Activated T-cell treated with anti-CD3 and anti-CD28 coated beads, Interleukin-2, amount 50 U/mL, for 48 hours (primary cell): ENCODE data around the gene SLC44A1.
A peak's percentile ranks its signal among the peaks of the same experiment; 100 is the strongest.

Source experiments
- DNase-seq, 2 experiments: peaks; one replicate each; pipeline ENCODE4 v3.0.0-alpha.2; 2020

Gene SLC44A1

GRCh38 chr9:105438141-105438806 lies 193.8 kb downstream of the SLC44A1 start:
- DNase-seq, result no peak

DNA sequence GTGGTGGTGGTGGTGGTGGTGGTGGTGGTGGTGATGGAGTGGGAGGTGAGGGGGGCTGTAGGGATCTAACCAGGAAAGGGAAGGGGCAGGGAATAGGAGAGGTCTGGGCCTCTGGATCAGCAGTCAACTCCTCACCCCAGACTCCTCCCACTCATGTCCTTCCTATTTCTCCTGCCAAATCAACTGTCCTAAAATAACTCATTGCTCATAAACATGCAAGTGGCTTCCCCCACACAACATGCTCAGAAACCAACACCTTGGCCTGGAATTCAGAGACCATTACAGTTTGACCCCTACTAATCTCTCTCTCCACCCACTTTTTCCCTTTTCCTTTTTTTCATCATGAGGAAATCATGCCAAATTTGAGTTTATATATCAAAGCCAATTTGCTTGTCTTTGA lies 195.0 kb downstream of the SLC44A1 start:
- DNase-seq, result no peak

DNA sequence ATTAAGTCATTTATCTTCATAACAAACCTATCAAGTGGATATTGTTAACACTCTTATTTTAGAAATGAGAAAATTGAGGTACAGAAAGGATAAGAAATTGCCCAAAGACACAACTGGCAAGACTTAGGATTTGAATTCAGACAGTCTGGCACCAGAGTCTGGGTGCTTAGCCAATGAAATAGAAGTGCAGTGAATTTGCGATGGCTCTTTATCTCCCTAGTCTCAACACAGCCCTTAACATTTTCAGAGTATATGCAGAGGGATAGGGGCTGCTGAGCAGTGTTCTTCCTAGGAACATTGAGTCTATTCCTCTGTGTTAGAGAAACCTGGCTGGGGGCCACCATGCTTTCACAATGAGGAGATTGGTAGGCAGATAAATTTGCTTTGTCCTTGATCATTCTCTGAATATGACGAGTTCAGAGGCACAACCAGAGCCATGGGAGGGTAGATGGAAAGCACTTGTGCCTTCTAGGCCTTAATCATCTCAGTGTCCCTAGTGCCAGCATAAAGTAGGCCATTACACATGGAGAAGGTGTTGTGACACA lies 197.2 kb downstream of the SLC44A1 start:
- DNase-seq, result no peak

GRCh38 chr9:105443121-105443520 lies 198.7 kb downstream of the SLC44A1 start:
- DNase-seq, result no peak

DNA sequence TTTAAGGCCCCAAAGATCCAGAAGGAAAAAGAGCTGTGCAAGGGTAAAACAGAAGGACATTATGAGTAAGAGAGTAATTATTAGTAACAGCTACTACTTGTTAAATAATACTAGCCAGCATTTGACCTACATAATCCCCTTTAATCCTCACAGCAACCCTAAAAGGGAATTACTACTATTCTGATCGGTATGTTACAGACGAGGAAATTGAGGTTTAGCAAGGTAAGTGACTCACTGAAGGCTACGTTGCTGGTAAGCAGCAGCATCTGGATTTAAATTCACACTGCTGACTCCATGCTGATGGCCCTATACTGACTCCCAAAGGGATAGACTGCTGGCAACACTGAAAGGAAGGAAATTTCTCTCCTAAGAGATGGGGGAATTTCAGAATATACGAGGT lies 199.7 kb downstream of the SLC44A1 start:
- no peak for DNase-seq

DNA sequence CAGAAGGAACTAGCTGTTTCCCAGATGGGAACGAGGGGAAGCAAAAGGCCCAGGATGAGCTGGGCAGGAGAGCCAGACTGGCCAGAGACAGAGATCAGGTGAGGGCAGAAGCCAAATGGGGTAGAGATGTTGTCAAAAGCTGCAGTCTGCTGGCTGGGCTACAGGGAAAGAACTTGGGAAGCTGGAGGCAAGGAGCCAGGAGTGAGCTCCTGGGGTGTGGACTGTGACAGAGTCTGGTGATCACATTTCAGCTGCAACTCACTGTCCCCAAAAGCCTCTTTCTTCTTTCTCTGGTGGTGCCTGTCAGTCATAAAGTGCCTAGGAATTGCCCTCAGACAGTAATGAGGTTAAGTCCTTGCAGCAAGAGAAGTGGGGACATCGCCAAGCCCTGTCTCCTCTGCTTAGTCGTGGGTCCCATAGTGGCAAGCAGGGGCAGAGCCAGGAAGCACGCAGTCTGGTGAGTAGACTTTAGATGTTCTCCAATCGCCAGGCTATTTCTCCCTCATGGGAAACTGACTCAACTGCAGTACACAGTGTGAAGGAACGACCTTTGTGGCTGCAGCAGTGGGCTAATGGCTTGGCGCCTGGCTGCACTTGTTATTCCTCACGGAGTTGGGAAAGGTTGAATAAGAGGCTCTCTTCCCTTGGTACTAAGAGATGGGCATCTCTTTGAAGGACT lies 200.9 kb downstream of the SLC44A1 start:
- no peak for DNase-seq

GRCh38 chr9:105447386-105447813 lies 202.9 kb downstream of the SLC44A1 start:
- no peak for DNase-seq

DNA sequence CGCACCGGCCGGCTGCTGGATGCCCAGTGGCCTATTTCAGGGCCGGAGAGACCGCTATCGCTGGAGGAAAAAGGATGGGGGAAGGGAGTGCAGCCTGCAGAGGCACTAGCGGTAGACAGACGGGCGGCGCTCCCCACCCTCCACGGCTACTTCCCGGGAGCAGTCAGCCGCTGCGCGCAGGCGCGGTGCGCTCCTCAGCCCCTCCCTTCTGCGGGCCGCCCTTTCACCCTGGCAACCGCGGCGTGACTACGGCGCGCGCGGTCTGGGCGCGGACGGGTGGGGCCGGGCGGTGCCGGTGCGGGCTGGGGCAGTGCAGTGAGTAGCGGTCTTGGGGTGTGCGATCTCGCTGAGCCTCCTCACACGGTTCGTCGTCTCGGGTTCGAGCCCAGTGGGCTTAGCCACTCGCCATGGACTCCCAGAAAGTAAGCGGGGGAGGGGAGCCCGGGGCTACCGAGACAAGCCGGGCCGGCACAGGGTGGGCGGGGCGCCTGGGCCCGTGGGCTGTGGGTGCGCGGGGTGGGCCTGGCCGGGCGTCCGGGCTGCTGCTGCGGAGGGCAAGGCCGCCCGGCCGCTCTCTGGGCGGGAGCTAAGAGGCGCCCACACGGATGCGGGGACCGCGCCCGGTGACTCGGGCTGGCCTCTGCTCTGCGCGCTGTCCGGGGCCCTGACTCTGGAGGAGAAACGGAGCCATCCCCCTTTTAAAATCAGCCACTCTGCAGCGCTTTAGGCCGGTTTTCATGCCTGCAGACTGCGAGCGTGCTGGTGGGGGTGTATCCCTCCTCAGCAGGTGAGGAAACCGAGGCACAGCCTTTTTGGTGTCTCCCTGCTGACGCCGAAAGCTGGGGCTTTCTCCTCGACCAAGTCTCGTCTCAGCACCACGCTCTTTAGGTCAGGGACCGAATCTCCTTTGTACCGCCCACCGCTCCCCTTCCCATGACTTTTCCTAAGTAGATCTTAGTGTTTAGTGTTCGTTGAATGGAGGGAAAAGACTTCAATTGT lies 203.7 kb downstream of the SLC44A1 start, which contains the start of gene FSD1L:
Gene FSD1L, plus strand, starts transcription at position 221 of the 999 bp plus-strand sequence. Its CDS starts 187 bp downstream, at position 408.
- DNase-seq, result peak; percentile 87 to 90

- DNase-seq, result no peak
These were observed 204.6 kb downstream of the SLC44A1 start for GRCh38 chr9:105449081-105449480.

GRCh38 chr9:105452185-105452584 lies 207.7 kb downstream of the SLC44A1 start:
- no peak for DNase-seq

DNA sequence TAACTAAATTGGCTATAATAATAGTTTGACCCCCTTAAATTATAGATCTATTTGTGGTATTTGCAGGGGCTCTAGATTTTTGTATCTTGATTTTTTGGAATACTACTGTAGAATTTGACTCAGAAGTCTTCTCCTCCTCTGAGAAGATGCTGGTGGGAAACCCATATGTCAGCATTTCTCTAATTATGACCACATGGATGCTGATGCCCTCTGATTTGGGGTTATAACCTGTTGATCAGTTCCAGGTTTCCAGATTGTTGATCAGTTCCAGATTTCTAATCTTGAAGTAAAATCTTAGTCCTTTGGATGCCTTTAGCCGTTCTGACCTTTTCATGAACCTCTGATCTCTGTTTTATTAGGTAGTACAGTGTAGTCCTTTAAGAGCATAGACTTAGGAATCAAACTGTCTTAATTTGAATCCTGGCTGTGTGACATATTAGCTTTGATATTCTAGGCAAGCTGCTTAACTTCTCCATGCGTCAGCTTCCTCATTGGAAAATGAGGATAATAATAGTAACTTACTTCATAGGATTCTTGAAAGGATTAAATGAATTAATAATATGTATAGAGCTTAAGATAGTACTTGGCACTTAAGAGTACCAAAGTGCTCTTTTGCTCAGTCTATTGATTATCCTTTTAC lies 211.5 kb downstream of the SLC44A1 start:
- DNase-seq, result no peak

- DNase-seq, result no peak
These were observed 213.3 kb downstream of the SLC44A1 start for GRCh38 chr9:105457560-105458294.

DNA sequence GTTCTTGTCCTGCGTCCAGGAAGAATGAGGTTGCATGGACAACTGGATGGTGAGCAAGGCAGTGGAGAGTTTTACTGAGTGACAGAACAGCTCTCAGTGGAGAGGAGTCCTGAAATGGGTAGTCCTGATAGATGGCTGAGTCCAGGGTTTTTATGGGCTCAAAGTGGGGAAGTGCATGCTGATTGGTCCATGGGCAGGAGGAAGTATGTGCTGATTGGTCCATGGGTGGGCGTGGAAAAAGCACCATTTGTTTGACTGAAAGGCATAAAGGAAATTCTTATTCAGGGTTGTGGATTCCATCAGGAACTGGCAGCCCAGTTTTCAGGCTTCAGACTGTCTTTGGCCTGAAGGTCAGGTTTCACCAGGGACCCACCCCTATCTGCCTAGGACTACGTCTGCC lies 214.0 kb downstream of the SLC44A1 start:
- no peak for DNase-seq

- DNase-seq, result no peak
These were observed 214.9 kb downstream of the SLC44A1 start for GRCh38 chr9:105459336-105459735.

- no peak for DNase-seq
These were observed 222.5 kb downstream of the SLC44A1 start for GRCh38 chr9:105466898-105467455.

DNA sequence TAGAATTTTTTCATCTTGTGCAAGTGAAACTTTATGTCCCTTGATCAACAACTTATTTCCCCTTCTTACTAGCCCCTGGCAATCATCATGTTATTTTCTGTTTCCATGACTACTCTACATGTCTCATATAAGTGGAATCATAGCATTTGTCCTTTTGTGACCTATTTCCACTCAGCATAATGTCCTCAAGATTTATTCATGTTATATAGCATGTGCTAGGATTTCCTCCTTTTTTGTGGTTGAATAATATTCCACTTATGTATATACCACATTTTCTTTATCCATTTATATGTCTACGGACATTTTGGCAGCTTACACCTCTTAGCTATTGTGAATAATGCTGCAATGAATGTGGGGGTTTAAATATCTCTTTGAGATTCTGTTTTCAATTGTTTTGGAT lies 224.4 kb downstream of the SLC44A1 start:
- DNase-seq, result no peak

GRCh38 chr9:105473221-105473620 lies 228.8 kb downstream of the SLC44A1 start:
- DNase-seq, result no peak

DNA sequence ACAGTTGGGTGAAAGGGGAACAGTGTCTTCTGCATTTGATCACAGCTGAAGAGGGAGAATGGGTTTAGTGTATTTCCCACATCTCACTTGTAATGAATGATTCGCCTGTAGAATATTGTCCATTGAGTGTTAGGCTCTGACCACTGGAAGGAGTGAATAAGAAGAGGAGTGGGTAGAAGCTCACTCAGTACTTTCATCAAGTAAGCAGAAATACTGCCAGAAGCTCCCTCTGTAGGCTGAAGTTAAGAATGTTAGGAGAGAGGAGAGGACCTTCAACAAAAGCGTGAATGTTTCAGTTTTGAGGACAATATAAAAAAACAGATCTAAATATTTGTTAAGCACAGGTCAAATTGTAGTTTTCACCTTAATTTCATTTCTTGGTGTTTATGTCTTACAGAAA lies 230.9 kb downstream of the SLC44A1 start:
- DNase-seq, result no peak

GRCh38 chr9:105479846-105480245 lies 235.4 kb downstream of the SLC44A1 start:
- no peak for DNase-seq

DNA sequence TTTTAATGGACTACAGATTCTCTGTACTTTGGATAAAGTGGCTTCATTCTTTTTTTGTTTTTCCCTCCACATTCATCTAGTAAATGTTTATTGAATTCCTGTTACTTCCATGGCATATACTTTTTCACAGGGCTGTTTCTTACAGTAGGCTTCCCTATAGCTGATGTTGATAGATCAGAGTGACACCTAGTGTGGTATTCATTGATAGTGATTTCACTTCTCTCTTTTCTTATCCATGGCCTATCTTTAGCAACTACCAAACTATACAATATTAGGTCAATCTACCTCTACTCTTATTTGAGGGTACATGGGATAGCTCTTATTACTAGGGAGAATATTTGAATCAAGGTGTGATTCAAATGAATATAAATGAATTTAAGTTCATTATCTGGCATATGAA lies 239.2 kb downstream of the SLC44A1 start:
- no peak for DNase-seq

DNA sequence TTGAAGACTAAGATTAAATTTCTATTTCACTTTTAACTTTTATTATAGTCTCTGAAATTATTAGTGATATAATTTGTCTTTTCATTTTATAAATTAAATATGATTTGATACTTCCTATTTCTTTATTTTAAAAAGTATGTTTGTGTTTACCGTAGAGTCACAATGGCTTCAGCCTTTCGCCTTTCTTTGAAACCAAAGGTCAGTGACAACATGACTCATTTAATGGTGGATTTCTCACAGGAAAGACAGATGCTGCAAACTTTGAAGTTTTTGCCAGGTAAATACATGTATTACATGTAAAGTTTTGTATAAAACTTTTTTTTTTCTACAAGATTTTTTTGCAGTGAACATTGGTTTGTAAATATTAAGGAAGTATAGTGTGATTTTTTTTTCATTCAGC lies 239.8 kb downstream of the SLC44A1 start:
- no peak for DNase-seq
